Activated CD4-positive, alpha-beta T cell treated with anti-CD3 and anti-CD28 coated beads, Interleukin-2, amount 10 ng/mL, durations not matched to agents 7 days and 5 days (primary cell): ENCODE data around the gene SLC38A7. TPM values are rescaled to one million over a fixed set of nuclear protein-coding genes. Genes with fewer than 3 reads are reported as not detected.
"Not testable (repeated sequence)": the region's sequence is repeated elsewhere in the genome, so short reads cannot be mapped to it uniquely, and the experiment has no call there.

Source experiments
- CTCF ChIA-PET: fragments of 350-600 bp; sonication (Branson Sonifier 250); formaldehyde crosslinking; loops from one replicate; lab custom pipeline; 2021; ENCODE audit warnings: antibody characterized with exemption; lab: Charles Lee
- POLR2A ChIA-PET: fragments of 350-600 bp; sonication (Branson Sonifier 250); formaldehyde crosslinking; loops from one replicate; lab custom pipeline; 2021; ENCODE audit warnings: antibody characterized with exemption; lab: Charles Lee
- DNase-seq: peaks from one replicate; pipeline ENCODE4 v3.0.0-alpha.2; 2020
- H3K27ac Mint-ChIP-seq: one replicate; pipeline ENCODE4 v1.8.0; 2021; ENCODE audit warnings: mild to moderate bottlenecking, moderate library complexity, mixed read lengths
- H3K27me3 Mint-ChIP-seq: one replicate; pipeline ENCODE4 v1.8.0; 2021; ENCODE audit warnings: mixed read lengths
- H3K36me3 Mint-ChIP-seq: one replicate; pipeline ENCODE4 v1.8.0; 2021; ENCODE audit warnings: low read depth, mixed read lengths
- H3K4me1 Mint-ChIP-seq: one replicate; pipeline ENCODE4 v1.8.0; 2021; ENCODE audit warnings: mixed read lengths
- H3K4me3 Mint-ChIP-seq: one replicate; pipeline ENCODE4 v1.8.0; 2021; ENCODE audit warnings: mild to moderate bottlenecking, moderate library complexity, mixed read lengths
- H3K9me3 Mint-ChIP-seq: one replicate; pipeline ENCODE4 v1.8.0; 2021; ENCODE audit warnings: mixed read lengths
- total RNA-seq, 2 experiments: library from RNA; stranded (reverse); gene quantifications; one replicate each; pipeline ENCODE4 v1.2.3, GENCODE V29; 2021

SLC38A7 gene
- total RNA-seq, 2 experiments from 2014 or later: 12.3 to 12.5 TPM

DNA sequence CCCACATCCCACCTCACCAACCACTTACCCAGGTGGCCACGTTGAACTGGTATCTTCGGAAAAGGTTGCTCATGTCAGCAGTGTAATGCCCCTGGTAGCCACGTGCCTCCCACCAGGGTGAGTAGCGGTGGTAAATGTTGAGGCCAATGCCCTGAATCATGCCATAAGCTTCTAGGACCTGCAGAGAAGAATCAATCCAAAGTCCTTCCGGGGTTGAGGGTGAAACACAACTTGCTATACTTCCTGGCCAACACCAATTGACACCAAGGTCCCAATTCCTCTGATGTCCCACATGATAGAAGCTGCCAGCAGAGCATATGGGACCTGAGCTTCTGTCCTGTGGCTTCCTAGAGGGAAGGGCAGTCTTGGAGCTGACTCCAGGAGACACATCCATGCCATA, 43.6 kb downstream of the SLC38A7 start:
- no peak for DNase-seq
- ChIA-PET CTCF (no interaction called here), POLR2A (no interaction called here)
- H3K27me3 Mint-ChIP-seq: peaks cover 5% of the 10 kb centered on the region
- H3K27ac Mint-ChIP-seq: no peak overlapping the region
- no peaks in the 10 kb centered on the region for H3K4me1 Mint-ChIP-seq
- no peaks in the 10 kb centered on the region for H3K9me3 Mint-ChIP-seq
- H3K36me3 Mint-ChIP-seq: no peaks in the 10 kb centered on the region
- H3K4me3 Mint-ChIP-seq: no peak overlapping the region

DNA sequence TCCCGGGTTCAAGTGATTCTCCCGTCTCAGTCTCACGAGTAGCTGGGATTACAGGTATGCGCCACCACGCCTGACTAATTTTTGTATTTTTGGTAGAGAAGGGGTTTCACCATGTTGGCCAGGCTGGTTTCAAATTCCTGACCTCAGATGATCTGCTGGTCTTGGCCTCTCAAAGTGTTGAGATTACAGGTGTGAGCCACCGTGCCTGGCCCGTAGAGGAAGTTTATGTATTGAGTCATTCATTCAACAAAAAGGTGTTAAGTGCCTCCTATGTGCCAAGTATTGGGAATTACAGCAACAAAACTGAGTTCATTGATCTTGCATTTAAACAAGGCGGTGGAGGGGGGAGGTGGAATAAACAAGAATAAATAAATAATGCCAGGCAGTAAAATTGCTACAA, 44.7 kb downstream of the SLC38A7 start:
- Mint-ChIP-seq H3K27ac (no peak overlapping the region), H3K4me1 (no peaks in the 10 kb centered on the region), H3K27me3 (peaks cover 8% of the 10 kb centered on the region), H3K9me3 (no peaks in the 10 kb centered on the region), H3K4me3 (no peak overlapping the region), H3K36me3 (no peaks in the 10 kb centered on the region)
- POLR2A ChIA-PET: no interaction called here
- DNase-seq: no peak
- CTCF ChIA-PET: interaction anchor here (0.6 to 1.3 kb wide), 3 partner anchors 12 to 128 kb away, joined by 3 to 4 read pairs (median 3); no protein-coding TSS in a partner anchor

DNA sequence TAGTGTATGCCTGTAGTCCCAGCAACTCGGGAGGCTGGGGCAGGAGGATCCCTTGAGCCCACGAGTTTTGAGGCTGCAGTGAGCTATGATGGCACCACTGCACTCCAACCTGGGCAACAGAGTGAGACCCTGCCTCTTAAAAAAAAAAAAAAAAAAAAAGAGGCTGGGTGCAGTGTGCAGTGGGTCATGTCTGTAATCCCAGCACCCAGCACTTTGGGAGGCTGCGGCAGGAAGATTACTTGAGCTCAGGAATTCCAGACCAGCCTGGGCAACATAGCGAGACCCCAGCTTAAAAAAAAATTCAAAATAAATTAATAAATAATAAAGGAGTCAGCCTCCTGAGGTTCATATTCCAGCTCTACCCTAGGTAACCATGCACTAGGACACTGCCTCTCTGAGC, 45.3 kb downstream of the SLC38A7 start:
- H3K27me3 Mint-ChIP-seq: peaks cover 11% of the 10 kb centered on the region
- H3K27ac Mint-ChIP-seq: no peak overlapping the region
- ChIA-PET POLR2A (no interaction called here), CTCF (interaction anchor here (0.6 to 1.3 kb wide), 6 partner anchors 13 to 303 kb away, joined by 3 to 4 read pairs (median 3); no protein-coding TSS in a partner anchor)
- no peaks in the 10 kb centered on the region for H3K9me3 Mint-ChIP-seq
- no peak for DNase-seq
- no peak overlapping the region for H3K4me3 Mint-ChIP-seq
- H3K36me3 Mint-ChIP-seq: no peaks in the 10 kb centered on the region
- H3K4me1 Mint-ChIP-seq: no peaks in the 10 kb centered on the region

DNA sequence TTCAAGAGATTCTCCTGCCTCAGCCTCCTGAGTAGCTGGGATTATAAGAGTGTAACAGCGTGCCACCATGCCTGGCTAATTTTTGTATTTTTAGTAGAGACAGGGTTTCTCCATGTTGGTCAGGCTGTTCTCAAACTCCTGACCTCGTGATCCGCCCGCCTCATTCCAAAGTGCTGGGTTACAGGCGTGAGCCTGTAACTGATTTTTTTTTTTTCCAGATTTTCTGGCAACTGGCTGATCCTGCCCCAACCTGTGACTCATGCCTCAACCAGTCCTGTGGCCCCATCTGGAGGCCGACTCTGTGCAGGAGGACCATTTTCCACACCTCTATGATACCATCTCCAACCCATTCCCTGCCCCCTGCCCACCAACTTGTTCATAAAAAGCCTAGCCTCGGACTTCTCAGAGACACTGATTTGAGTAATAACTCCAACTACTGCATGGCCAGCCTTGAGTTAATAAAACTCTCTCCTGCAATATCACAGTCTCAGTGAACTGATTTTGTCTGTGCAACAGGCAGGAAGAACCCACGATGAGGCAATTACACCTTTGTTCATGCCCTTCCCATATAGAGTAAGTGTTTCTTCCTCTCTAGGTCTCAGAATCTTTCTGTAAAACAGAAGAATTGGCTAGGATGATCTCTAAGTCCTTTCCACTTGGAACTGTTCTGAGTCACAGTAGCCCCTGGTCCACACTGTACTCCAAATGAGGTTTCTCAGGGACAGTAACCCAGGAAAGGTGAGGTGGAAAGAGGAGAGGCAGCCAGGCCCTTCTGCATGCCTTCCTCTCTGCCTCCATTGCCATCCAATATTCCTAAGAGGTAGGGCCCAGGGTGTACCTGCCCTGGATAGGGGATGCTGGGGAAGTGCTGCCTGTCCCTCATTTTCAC, 46.2 kb downstream of the SLC38A7 start:
- Mint-ChIP-seq H3K9me3 (no peaks in the 10 kb centered on the region), H3K27ac (no peak overlapping the region), H3K4me1 (no peaks in the 10 kb centered on the region), H3K36me3 (no peaks in the 10 kb centered on the region), H3K4me3 (no peak overlapping the region), H3K27me3 (peaks cover 11% of the 10 kb centered on the region)
- DNase-seq: no peak
- POLR2A ChIA-PET: no interaction called here
- CTCF ChIA-PET: interaction anchor here (0.6 to 1.3 kb wide), 3 partner anchors 13 to 778 kb away, joined by 3 to 4 read pairs (median 3); no protein-coding TSS in a partner anchor

DNA sequence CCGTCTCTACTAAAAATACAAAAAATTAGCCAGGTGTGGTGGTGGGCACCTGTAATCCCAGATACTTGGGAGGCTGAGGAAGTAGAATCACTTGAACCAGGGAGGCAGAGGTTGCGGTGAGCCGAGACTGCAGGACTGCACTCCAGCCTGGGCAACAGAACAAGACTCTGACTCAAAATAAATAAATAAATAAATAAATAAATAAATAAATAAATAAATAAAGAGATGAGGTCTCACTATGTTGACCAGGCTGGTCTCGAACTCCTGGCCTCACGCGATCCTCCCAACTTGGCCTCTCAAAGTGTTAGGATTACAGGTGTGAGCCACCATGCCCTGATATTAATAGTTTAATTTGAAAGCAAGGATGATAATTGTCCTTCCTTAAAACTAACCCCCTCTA, 47.5 kb downstream of the SLC38A7 start:
- H3K27ac Mint-ChIP-seq, POLR2A ChIA-PET, CTCF ChIA-PET, H3K4me1 Mint-ChIP-seq, H3K9me3 Mint-ChIP-seq, DNase-seq, H3K4me3 Mint-ChIP-seq, H3K36me3 Mint-ChIP-seq: not testable (repeated sequence)
- H3K27me3 Mint-ChIP-seq: peaks cover 11% of the 10 kb centered on the region

DNA sequence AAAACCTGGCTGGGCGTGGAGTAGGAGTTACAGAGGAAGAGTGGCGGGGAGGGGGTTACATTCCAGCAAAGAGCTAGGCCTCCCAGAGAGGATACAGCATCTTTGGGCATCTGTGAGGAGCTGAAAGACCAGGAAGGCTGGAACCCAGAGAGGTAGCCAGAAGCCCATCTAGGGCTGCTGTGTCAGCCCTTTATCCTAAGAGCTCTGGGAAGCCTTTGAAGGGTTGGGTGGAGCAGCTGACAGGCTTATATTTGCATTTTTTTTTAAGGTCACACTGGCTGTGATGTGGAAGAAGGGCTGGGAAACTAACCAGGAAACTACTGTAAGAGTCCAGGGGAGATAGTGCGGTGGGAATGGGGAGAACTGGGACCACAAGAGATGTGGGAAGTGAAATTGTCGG, 48.1 kb downstream of the SLC38A7 start:
- CTCF ChIA-PET: no interaction called here
- Mint-ChIP-seq H3K36me3 (no peaks in the 10 kb centered on the region), H3K4me1 (peaks cover 6% of the 10 kb centered on the region), H3K27ac (no peak overlapping the region), H3K27me3 (peaks cover 11% of the 10 kb centered on the region), H3K4me3 (no peak overlapping the region), H3K9me3 (no peaks in the 10 kb centered on the region)
- POLR2A ChIA-PET: no interaction called here
- DNase-seq: no peak

DNA sequence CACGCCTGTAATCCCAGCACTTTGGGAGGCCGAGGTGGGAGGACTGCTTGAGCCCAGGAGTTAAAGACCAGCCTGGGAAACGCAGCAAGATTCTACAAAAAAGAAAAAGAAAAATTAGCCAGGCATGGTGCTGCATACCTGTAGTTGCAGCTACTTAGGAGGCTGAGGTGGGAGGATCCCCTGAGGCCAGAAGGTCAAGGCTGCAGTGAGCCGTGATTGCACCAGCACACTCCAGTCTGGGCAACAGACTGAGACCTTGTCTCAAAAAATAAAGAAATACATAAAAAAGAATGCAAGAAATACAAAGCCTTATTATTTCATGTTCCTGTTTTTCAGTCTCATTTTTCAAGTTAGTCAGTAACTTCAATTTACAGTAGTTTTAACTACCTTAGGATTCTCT, 49.1 kb downstream of the SLC38A7 start:
- DNase-seq: no peak
- ChIA-PET CTCF (interaction anchor here (1.3 kb wide), 1 partner anchor 23 kb away, joined by 3 read pairs; no protein-coding TSS in a partner anchor), POLR2A (no interaction called here)
- H3K27ac Mint-ChIP-seq: no peak overlapping the region
- peaks cover 11% of the 10 kb centered on the region for H3K4me1 Mint-ChIP-seq
- peaks cover 11% of the 10 kb centered on the region for H3K27me3 Mint-ChIP-seq
- H3K36me3 Mint-ChIP-seq: no peaks in the 10 kb centered on the region
- H3K4me3 Mint-ChIP-seq: no peak overlapping the region
- H3K9me3 Mint-ChIP-seq: no peaks in the 10 kb centered on the region

DNA sequence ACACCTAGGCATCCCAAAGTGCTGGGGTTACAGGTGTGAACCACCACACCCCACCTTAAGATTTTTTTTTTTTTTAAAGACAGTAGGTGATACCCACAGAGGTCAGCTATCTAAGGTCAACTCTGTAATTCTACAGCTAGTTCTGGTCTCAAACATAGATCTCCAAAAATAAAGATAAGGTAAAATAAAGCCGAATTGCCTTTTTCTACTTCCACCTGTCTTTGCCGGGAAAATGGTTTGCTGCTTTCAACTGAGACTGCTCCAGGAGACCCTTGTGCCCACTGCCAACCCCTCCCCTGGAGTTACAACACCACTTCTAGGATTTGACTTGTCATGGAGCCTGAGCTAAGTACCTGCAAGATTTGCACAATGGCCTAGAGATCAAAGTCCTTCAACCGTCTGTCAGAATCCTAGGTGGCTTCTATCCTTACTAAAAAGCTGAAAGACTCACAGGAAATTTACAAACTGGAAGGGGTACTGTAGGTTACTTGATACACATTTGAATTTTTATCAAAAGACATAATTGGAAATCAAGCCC, 50.2 kb downstream of the SLC38A7 start:
- Mint-ChIP-seq H3K36me3 (peaks cover 3% of the 10 kb centered on the region), H3K27ac (no peak overlapping the region), H3K4me3 (no peak overlapping the region), H3K4me1 (peaks cover 13% of the 10 kb centered on the region), H3K27me3 (peaks cover 11% of the 10 kb centered on the region), H3K9me3 (no peaks in the 10 kb centered on the region)
- POLR2A ChIA-PET: no interaction called here
- CTCF ChIA-PET: interaction anchor here (0.9 kb wide), 1 partner anchor 47 kb away, joined by 4 read pairs; no protein-coding TSS in a partner anchor
- DNase-seq: no peak

DNA sequence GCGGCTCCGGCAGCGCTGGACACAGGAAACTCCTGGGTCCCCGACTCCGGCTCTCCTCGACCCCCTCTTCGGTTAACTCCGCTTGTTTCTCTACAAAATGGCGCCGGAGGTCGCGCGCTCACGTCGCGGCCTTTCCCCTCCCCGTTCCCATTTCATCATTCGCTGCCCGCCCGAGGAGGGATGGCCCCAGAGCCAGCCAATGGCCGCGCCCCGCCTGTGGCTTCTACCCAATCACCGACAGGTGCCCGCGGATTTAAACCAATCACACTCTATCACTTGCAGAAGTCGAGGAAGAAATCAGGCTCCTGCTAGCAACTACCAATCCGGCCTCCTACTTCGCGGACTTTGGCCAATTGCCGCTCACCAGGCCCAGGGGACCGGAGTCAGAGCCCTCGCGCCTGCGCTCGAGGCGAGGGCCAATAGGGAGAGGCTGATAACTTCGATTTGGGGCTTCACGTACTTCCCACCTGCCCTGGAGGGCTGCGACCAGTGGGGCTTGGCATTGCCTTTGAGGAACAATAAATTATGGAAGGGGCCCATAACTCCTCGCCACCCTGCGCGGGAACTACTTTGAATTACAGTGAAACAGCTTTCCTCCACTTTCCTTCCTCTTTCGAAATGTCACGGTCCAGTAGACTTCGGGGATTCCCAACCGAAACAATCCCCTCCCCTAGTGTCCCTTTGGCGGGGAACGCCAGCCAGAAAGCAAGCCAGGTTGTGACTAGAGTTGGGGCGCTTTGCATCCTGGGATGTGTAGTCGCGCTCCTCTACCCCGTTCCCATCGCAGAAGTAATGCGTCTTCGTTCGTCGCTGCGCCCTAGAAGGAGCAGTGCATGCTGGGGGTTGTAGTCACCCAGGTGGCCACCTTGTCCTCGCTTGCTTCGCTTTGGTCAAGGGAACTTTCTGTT, 54.6 kb downstream of the SLC38A7 start, which contains the start of gene CNOT1:
CNOT1 (minus strand) TSS at position 94 of the 908 bp plus-strand sequence. CDS start 30,489 bp downstream, outside the sequence.
- Mint-ChIP-seq H3K4me1 (peaks cover 28% of the 10 kb centered on the region), H3K27ac (peak within 1 kb of the TSS; percentile 100), H3K27me3 (peaks cover 3% of the 10 kb centered on the region), H3K4me3 (peak within 1 kb of the TSS; percentile 97), H3K36me3 (peaks cover 14% of the 10 kb centered on the region), H3K9me3 (no peaks in the 10 kb centered on the region)
- ChIA-PET CTCF (no interaction called here), POLR2A (no interaction called here)
- peak; percentile 98 for DNase-seq

DNA sequence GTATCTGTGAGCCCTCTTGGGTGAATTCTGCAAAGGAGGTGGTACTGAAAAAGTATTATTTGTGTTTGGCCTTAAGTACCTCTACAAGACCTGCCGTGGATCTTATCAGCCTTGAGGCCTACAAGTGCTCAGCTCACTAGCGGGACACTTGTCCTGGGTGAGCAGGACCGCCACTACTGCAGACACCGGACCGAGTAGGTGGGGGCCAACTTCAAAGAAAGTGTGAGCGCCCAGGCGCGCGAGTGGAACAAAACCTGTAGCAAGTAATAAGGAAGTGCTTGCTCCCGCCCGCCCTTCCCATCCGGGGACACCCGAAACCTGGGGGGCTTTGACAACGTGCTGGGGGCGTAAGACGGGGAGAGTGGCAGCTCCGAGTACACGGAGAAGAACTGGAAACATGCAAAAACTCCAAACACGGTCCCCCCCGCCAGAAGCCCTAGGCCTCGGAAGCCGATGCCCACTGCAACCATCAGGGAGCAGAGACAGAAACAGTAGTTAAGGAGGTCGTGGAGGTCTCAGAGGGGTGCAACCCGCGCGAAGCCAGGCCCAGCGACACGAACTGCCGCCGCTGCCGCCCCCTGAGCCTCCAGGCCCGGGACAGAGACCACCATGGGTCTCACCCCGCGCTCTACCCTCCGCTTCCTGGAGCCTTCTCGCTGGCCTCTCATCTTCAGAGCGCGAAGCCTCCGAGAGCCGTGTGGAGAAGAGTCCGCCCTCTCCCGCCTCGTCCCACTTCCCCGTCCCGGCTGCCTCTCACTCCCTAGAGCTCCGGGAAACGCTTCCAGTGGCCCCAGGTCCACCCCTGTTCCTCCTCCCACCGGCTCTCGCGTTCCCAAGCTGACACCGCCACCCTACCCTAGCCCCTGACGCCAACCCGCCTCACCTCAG, 55.5 kb downstream of the SLC38A7 start:
- Mint-ChIP-seq H3K36me3 (peaks cover 17% of the 10 kb centered on the region), H3K9me3 (no peaks in the 10 kb centered on the region), H3K4me3 (peak overlapping the region; percentile 97), H3K4me1 (peaks cover 32% of the 10 kb centered on the region), H3K27ac (peak overlapping the region; percentile 100), H3K27me3 (no peaks in the 10 kb centered on the region)
- CTCF ChIA-PET: interaction anchor here (1.2 kb wide), 1 partner anchor 228 kb away, joined by 3 read pairs; no protein-coding TSS in a partner anchor
- DNase-seq: peak; percentile 67
- POLR2A ChIA-PET: no interaction called here

DNA sequence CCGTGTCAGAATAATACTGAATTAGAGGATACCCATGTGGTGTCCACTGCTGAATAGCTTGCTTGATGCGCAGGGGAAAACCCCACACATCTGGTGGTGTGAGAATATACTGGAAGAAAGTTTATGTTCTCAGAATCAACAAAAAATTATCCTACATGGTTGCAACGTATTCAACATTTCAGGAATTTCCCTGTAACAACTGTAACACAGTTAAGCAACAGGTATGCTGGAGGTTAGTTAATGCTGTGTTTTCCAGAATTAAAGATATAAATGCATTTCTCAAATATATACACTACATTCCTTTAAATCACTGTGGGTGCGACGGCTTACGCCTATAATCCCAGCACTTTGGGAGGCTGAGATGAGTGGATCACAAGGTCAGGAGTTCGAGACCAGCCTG, 60.4 kb downstream of the SLC38A7 start:
- no peaks in the 10 kb centered on the region for H3K27me3 Mint-ChIP-seq
- H3K36me3 Mint-ChIP-seq: peaks cover 40% of the 10 kb centered on the region
- POLR2A ChIA-PET: no interaction called here

More for the DNA sequence above, 60.4 kb downstream of the SLC38A7 start:
- no peak for DNase-seq
- H3K27ac Mint-ChIP-seq: no peak overlapping the region
- H3K9me3 Mint-ChIP-seq: no peaks in the 10 kb centered on the region
- H3K4me3 Mint-ChIP-seq: no peak overlapping the region
- CTCF ChIA-PET: no interaction called here
- H3K4me1 Mint-ChIP-seq: peaks cover 27% of the 10 kb centered on the region
